ENCODE measurements around the gene ANGPTL4. TPM values are rescaled to one million over a fixed set of nuclear protein-coding genes. Genes with fewer than 3 reads are reported as not detected.

The ANGPTL4 gene
- total RNA-seq, 5 donors from 2014 or later (not counting 1 experiment from before 2014, with no cell fraction given): 0.18 to 0.19 TPM; not detected in 3

GRCh38 chr19:8334458-8335342, 29.3 kb upstream of the ANGPTL4 start:
- ChIA-PET POLR2A (interaction anchor here in 1 of 2 donors (0.5 kb wide), 1 partner anchor 1351 kb away, joined by 4 read pairs; no protein-coding TSS in a partner anchor), CTCF (no interaction called here)
- Histone ChIP-seq H3K27me3 (replicated peaks in 1 of 2; ENCODE audit: control insufficient read depth in 2 of 2, extremely low read depth in 1 of 2, insufficient read depth in 2 of 2, low read length in 1 of 2) (peaks cover 4 to 42% of the 10 kb centered on the region in 2 experiments), H3K27ac (ENCODE audit: low read length) (no peak overlapping the region), H3K36me3 (ENCODE audit: control insufficient read depth in 2 of 2, extremely low read depth in 1 of 2, insufficient read depth in 1 of 2, low read length in 1 of 2) (no peaks in the 10 kb centered on the region), H3K4me3 (ENCODE audit: control insufficient read depth in 1 of 2, extremely low read depth in 1 of 2, low read length in 1 of 2) (peak overlapping the region in 1 of 2 donors; percentile 38), H3K9me3 (no peaks in the 10 kb centered on the region), H3K4me1 (ENCODE audit: control insufficient read depth in 1 of 2, extremely low read depth in 1 of 2, insufficient read depth in 2 of 2, low read length in 2 of 2) (peaks cover 0 to 16% of the 10 kb centered on the region in 2 experiments)
- peaks cover 3 to 6% (median 4%) of the 10 kb centered on the region in 3 donors for H3K4me1 Mint-ChIP-seq
- H3K9me3 Mint-ChIP-seq: no peaks in the 10 kb centered on the region
- WGBS (ENCODE audit: insufficient coverage): 6% methylated on average over 117 of the region's 117 CpGs
- H3K4me3 Mint-ChIP-seq: no peak overlapping the region
- DNase-seq (peak in 1 of 35 experiments; percentile 34), ATAC-seq (replicated peaks in 1 of 4) (peak; percentile 24 to 49 (median 34))
- H3K27me3 Mint-ChIP-seq: peaks cover 13 to 38% of the 10 kb centered on the region in 2 donors
- no peak overlapping the region for H3K27ac Mint-ChIP-seq
- H3K36me3 Mint-ChIP-seq: no peaks in the 10 kb centered on the region

- POLR2A ChIA-PET: interaction anchor here in 1 of 2 donors (0.5 kb wide), 1 partner anchor 1351 kb away, joined by 4 read pairs; no protein-coding TSS in a partner anchor
- Mint-ChIP-seq H3K27me3 (peaks cover 13 to 40% of the 10 kb centered on the region in 2 donors), H3K9me3 (no peaks in the 10 kb centered on the region), H3K4me1 (peaks cover 3 to 8% (median 4%) of the 10 kb centered on the region in 3 donors), H3K27ac (peak overlapping the region in 1 of 2 donors; percentile 43), H3K36me3 (no peaks in the 10 kb centered on the region), H3K4me3 (peak overlapping the region; percentile 36 to 60 (median 59))
- no peak overlapping the region for H3K27ac ChIP-seq (ENCODE audit: low read length)
- H3K27me3 ChIP-seq (replicated peaks in 1 of 2; ENCODE audit: control insufficient read depth in 2 of 2, extremely low read depth in 1 of 2, insufficient read depth in 2 of 2, low read length in 1 of 2): peaks cover 4 to 44% of the 10 kb centered on the region in 2 experiments
- peak; percentile 49 to 69 (median 62) for ATAC-seq (replicated peaks in 1 of 4)
- peaks cover 0 to 16% of the 10 kb centered on the region in 2 experiments for H3K4me1 ChIP-seq (ENCODE audit: control insufficient read depth in 1 of 2, extremely low read depth in 1 of 2, insufficient read depth in 2 of 2, low read length in 2 of 2)
- peak overlapping the region in 1 of 2 donors; percentile 38 for H3K4me3 ChIP-seq (ENCODE audit: control insufficient read depth in 1 of 2, extremely low read depth in 1 of 2, low read length in 1 of 2)
- peak in 6 of 35 experiments; percentile 15 to 41 (median 24) for DNase-seq
- CTCF ChIA-PET: no interaction called here
- H3K9me3 ChIP-seq: no peaks in the 10 kb centered on the region
- no peaks in the 10 kb centered on the region for H3K36me3 ChIP-seq (ENCODE audit: control insufficient read depth in 2 of 2, extremely low read depth in 1 of 2, insufficient read depth in 1 of 2, low read length in 1 of 2)
- WGBS (ENCODE audit: insufficient coverage): 4% methylated on average over 69 of the region's 79 CpGs
Measured at GRCh38 chr19:8335343-8336071, 28.4 kb upstream of the ANGPTL4 start.

GRCh38 chr19:8336072-8336569, 27.8 kb upstream of the ANGPTL4 start:
- H3K4me3 Mint-ChIP-seq: peak overlapping the region; percentile 36 to 60 (median 59)
- ChIA-PET POLR2A (no interaction called here), CTCF (no interaction called here)
- Histone ChIP-seq H3K4me1 (ENCODE audit: control insufficient read depth in 1 of 2, extremely low read depth in 1 of 2, insufficient read depth in 2 of 2, low read length in 2 of 2) (peaks cover 0 to 16% of the 10 kb centered on the region in 2 experiments), H3K36me3 (ENCODE audit: control insufficient read depth in 2 of 2, extremely low read depth in 1 of 2, insufficient read depth in 1 of 2, low read length in 1 of 2) (no peaks in the 10 kb centered on the region), H3K27ac (ENCODE audit: low read length) (no peak overlapping the region), H3K4me3 (ENCODE audit: control insufficient read depth in 1 of 2, extremely low read depth in 1 of 2, low read length in 1 of 2) (no peak overlapping the region), H3K9me3 (no peaks in the 10 kb centered on the region), H3K27me3 (replicated peaks in 1 of 2; ENCODE audit: control insufficient read depth in 2 of 2, extremely low read depth in 1 of 2, insufficient read depth in 2 of 2, low read length in 1 of 2) (peaks cover 4 to 48% of the 10 kb centered on the region in 2 experiments)
- peaks cover 13 to 45% of the 10 kb centered on the region in 2 donors for H3K27me3 Mint-ChIP-seq
- H3K9me3 Mint-ChIP-seq: no peaks in the 10 kb centered on the region
- peaks cover 3 to 10% (median 4%) of the 10 kb centered on the region in 3 donors for H3K4me1 Mint-ChIP-seq
- WGBS (ENCODE audit: insufficient coverage): 42% methylated on average over 20 of the region's 27 CpGs
- DNase-seq (no peak), ATAC-seq (replicated peaks in 1 of 4) (no peak)
- peak overlapping the region in 1 of 2 donors; percentile 43 for H3K27ac Mint-ChIP-seq
- no peaks in the 10 kb centered on the region for H3K36me3 Mint-ChIP-seq

- DNase-seq (no peak), ATAC-seq (replicated peaks in 1 of 4) (no peak)
- H3K27me3 Mint-ChIP-seq: peaks cover 13 to 45% of the 10 kb centered on the region in 2 donors
- peaks cover 0 to 16% of the 10 kb centered on the region in 2 experiments for H3K4me1 ChIP-seq (ENCODE audit: control insufficient read depth in 1 of 2, extremely low read depth in 1 of 2, insufficient read depth in 2 of 2, low read length in 2 of 2)
- no peak overlapping the region for H3K27ac Mint-ChIP-seq
- WGBS (ENCODE audit: insufficient coverage): 8% methylated on average over 3 of the region's 8 CpGs
- peaks cover 4 to 10% (median 5%) of the 10 kb centered on the region in 3 donors for H3K4me1 Mint-ChIP-seq
- no peak overlapping the region for H3K27ac ChIP-seq (ENCODE audit: low read length)
- H3K4me3 ChIP-seq (ENCODE audit: control insufficient read depth in 1 of 2, extremely low read depth in 1 of 2, low read length in 1 of 2): no peak overlapping the region
- no peaks in the 10 kb centered on the region for H3K9me3 Mint-ChIP-seq
- H3K9me3 ChIP-seq: no peaks in the 10 kb centered on the region
- POLR2A ChIA-PET: interaction anchor here in 1 of 2 donors (0.6 kb wide), 1 partner anchor 81 kb away, joined by 7 read pairs; no protein-coding TSS in a partner anchor
- H3K27me3 ChIP-seq (replicated peaks in 1 of 2; ENCODE audit: control insufficient read depth in 2 of 2, extremely low read depth in 1 of 2, insufficient read depth in 2 of 2, low read length in 1 of 2): peaks cover 4 to 48% of the 10 kb centered on the region in 2 experiments
- H3K36me3 Mint-ChIP-seq: no peaks in the 10 kb centered on the region
- H3K4me3 Mint-ChIP-seq: no peak overlapping the region
- H3K36me3 ChIP-seq (ENCODE audit: control insufficient read depth in 2 of 2, extremely low read depth in 1 of 2, insufficient read depth in 1 of 2, low read length in 1 of 2): no peaks in the 10 kb centered on the region
- CTCF ChIA-PET: interaction anchor here in 1 of 2 donors (0.6 kb wide), 1 partner anchor 18 kb away, joined by 3 read pairs; no protein-coding TSS in a partner anchor
Measured at GRCh38 chr19:8336660-8337059, 27.3 kb upstream of the ANGPTL4 start.

- H3K4me1 Mint-ChIP-seq: peaks cover 4 to 10% (median 6%) of the 10 kb centered on the region in 3 donors
Measured at GRCh38 chr19:8337728-8338127, 26.2 kb upstream of the ANGPTL4 start.

More at GRCh38 chr19:8337728-8338127, 26.2 kb upstream of the ANGPTL4 start:
- no peaks in the 10 kb centered on the region for H3K9me3 ChIP-seq
- DNase-seq: no peak
- H3K4me3 ChIP-seq (ENCODE audit: control insufficient read depth in 1 of 2, extremely low read depth in 1 of 2, low read length in 1 of 2): no peak overlapping the region
- WGBS (ENCODE audit: insufficient coverage): 81% methylated on average over 3 of the region's 7 CpGs
- POLR2A ChIA-PET: no interaction called here
- no peaks in the 10 kb centered on the region for H3K36me3 Mint-ChIP-seq
- H3K27me3 ChIP-seq (replicated peaks in 1 of 2; ENCODE audit: control insufficient read depth in 2 of 2, extremely low read depth in 1 of 2, insufficient read depth in 2 of 2, low read length in 1 of 2): peaks cover 4 to 53% of the 10 kb centered on the region in 2 experiments
- no peaks in the 10 kb centered on the region for H3K36me3 ChIP-seq (ENCODE audit: control insufficient read depth in 2 of 2, extremely low read depth in 1 of 2, insufficient read depth in 1 of 2, low read length in 1 of 2)
- peaks cover 0 to 26% of the 10 kb centered on the region in 2 experiments for H3K4me1 ChIP-seq (ENCODE audit: control insufficient read depth in 1 of 2, extremely low read depth in 1 of 2, insufficient read depth in 2 of 2, low read length in 2 of 2)
- ATAC-seq (replicated peaks in 1 of 4): no peak
- CTCF ChIA-PET: interaction anchor here in 1 of 2 donors (0.7 kb wide), 1 partner anchor 564 kb away, joined by 7 read pairs; no protein-coding TSS in a partner anchor
- no peaks in the 10 kb centered on the region for H3K9me3 Mint-ChIP-seq
- H3K27ac Mint-ChIP-seq: no peak overlapping the region
- H3K4me3 Mint-ChIP-seq: peak overlapping the region in 1 of 3 donors; percentile 10
- no peak overlapping the region for H3K27ac ChIP-seq (ENCODE audit: low read length)
- H3K27me3 Mint-ChIP-seq: peaks cover 13 to 45% of the 10 kb centered on the region in 2 donors

Measured in T-cell (primary cell).